Omental fat pad (tissue), 4 donors: Measurements from ENCODE around the gene BABAM2. TPM values are rescaled to one million over a fixed set of nuclear protein-coding genes. Genes with fewer than 3 reads are reported as not detected.

Source experiments
- ATAC-seq: fragments of 150-250 bp; one replicate; pipeline ENCODE4 v1.9.1; 2016; ENCODE audit warnings: mild to moderate bottlenecking, moderate library complexity; ENCODE audit not compliant: low FRiP score
- DNase-seq: peaks from one replicate; pipeline ENCODE4 v3.0.0-alpha.2; 2019; ENCODE audit warnings: low spot score
- CTCF ChIP-seq, 3 donors: fragments of 450-650 bp; IDR thresholded peaks; one replicate each; pipeline ENCODE4 v1.5.1; 2016 to 2017; ENCODE audit warnings: antibody characterized with exemption in 3 of 3, mild to moderate bottlenecking in 3 of 3, moderate library complexity in 2 of 3
- total RNA-seq, 4 donors: library from RNA; depleted of rRNA; stranded (reverse); fragments of >200 nt; gene quantifications; one replicate each; pipeline ENCODE4 v1.1.0, GENCODE V29; 2016

BABAM2 gene
- total RNA-seq, 4 donors from 2014 or later = 29.2 to 41.0 (median 36.5) TPM

GRCh38 chr2:28187186-28187585 is 296.7 kb downstream of the BABAM2 start:
- no peak for ATAC-seq
- no peak for TF ChIP-seq CTCF (IDR thresholded peaks at IDR 0.05)
- no peak for DNase-seq

GRCh38 chr2:28188436-28188835 is 297.9 kb downstream of the BABAM2 start:
- DNase-seq (no peak), ATAC-seq (no peak)
- no peak for TF ChIP-seq CTCF (IDR thresholded peaks at IDR 0.05)

- ATAC-seq = no peak
- DNase-seq = no peak
- TF ChIP-seq CTCF (IDR thresholded peaks at IDR 0.05) = no peak
Measured at GRCh38 chr2:28193630-28194403, 303.3 kb downstream of the BABAM2 start.

- no peak for DNase-seq
- TF ChIP-seq CTCF (IDR thresholded peaks at IDR 0.05) = no peak
- no peak for ATAC-seq
Measured at GRCh38 chr2:28199995-28200679, 309.6 kb downstream of the BABAM2 start.

- ATAC-seq = no peak
- TF ChIP-seq CTCF (IDR thresholded peaks at IDR 0.05) = no peak
- DNase-seq = no peak
Measured at GRCh38 chr2:28201671-28202180, 311.2 kb downstream of the BABAM2 start.

GRCh38 chr2:28202719-28203118 is 312.2 kb downstream of the BABAM2 start:
- TF ChIP-seq CTCF (IDR thresholded peaks at IDR 0.05) = no peak
- ATAC-seq = no peak
- DNase-seq = no peak
